ENCODE measurements around the gene MKKS. TPM values are rescaled to one million over a fixed set of nuclear protein-coding genes. Genes with fewer than 3 reads are reported as not detected.
A peak's percentile ranks its signal among the peaks of the same experiment; 100 is the strongest.

The MKKS gene
- polyA plus RNA-seq, 1 experiment, result 18.9 TPM

DNA sequence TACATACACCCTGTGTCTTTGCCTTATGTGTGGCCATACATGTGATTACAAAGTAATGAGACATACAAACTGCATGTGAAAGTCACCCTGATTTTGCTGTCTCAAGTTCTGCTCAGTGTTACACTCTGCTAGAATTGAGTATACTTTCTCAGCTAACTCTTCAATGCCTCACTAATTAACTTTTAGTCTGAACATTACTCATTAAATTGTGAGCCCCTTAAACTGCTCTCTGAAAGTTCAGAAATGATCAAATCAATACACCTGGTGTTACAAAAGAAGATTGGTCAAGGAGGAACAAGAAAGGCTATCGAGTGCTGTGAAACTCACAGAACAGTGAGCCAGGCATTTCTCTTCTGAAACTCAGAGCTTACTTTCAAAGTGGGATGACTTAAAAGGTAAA is 71.3 kb downstream of the MKKS start:
- no peak for DNase-seq (ENCODE audit: low read depth, low spot score)
- ChIA-PET CTCF (no interaction called here), POLR2A (no interaction called here)
- no peak overlapping the region for H3K4me3 ChIP-seq (ENCODE audit: low read depth, low read length)
- no peak for TF ChIP-seq CTCF (IDR thresholded peaks at IDR 0.05; ENCODE audit: low read depth, low read length)
- peaks cover 3% of the 10 kb centered on the region for H3K27me3 ChIP-seq (ENCODE audit: control insufficient read depth, insufficient read depth, low read length)
- no peaks in the 10 kb centered on the region for H3K9me3 ChIP-seq (ENCODE audit: control insufficient read depth, insufficient read depth, low read length)
- H3K27ac ChIP-seq (ENCODE audit: low read depth, low read length), result no peak overlapping the region

GRCh38 chr20:10360878-10361277 is 73.1 kb downstream of the MKKS start:
- Histone ChIP-seq H3K27ac (ENCODE audit: low read depth, low read length) (no peak overlapping the region), H3K9me3 (ENCODE audit: control insufficient read depth, insufficient read depth, low read length) (no peaks in the 10 kb centered on the region), H3K27me3 (ENCODE audit: control insufficient read depth, insufficient read depth, low read length) (peaks cover 3% of the 10 kb centered on the region), H3K4me3 (ENCODE audit: low read depth, low read length) (no peak overlapping the region)
- TF ChIP-seq CTCF (IDR thresholded peaks at IDR 0.05; ENCODE audit: low read depth, low read length), result no peak
- ChIA-PET CTCF (interaction anchor here (1.0 kb wide), 1 partner anchor 29 kb away, joined by 6 read pairs; no protein-coding TSS in a partner anchor), POLR2A (no interaction called here)
- DNase-seq (ENCODE audit: low read depth, low spot score), result no peak

DNA sequence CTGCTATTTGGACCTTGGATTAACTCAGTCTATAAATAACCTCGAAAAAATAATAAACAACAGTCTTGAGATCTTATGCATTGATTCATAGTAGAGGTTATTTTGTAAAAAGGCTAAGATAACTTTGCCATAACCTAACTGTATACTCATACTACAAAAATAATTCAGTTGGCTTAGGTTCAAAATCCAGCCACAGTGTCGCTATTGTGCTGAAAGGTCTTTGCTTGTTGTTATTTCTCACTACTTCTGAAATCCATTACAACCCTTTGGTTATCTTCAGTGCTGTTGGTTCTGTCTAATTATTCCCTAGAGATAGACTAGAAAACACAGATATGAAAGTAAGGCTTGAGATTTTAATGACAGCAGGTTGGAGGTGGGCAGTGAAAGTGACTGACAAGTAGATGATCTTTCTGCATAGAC is 74.4 kb downstream of the MKKS start:
- no peaks in the 10 kb centered on the region for H3K9me3 ChIP-seq (ENCODE audit: control insufficient read depth, insufficient read depth, low read length)
- ChIA-PET CTCF (interaction anchor here (0.6 kb wide), 1 partner anchor 68 kb away, joined by 3 read pairs; no protein-coding TSS in a partner anchor), POLR2A (interaction anchor here (0.7 kb wide), 1 partner anchor 249 kb away, joined by 3 read pairs; no protein-coding TSS in a partner anchor)
- H3K4me3 ChIP-seq (ENCODE audit: low read depth, low read length), result no peak overlapping the region
- DNase-seq (ENCODE audit: low read depth, low spot score), result no peak
- peaks cover 3% of the 10 kb centered on the region for H3K27me3 ChIP-seq (ENCODE audit: control insufficient read depth, insufficient read depth, low read length)
- H3K27ac ChIP-seq (ENCODE audit: low read depth, low read length), result no peak overlapping the region
- TF ChIP-seq CTCF (IDR thresholded peaks at IDR 0.05; ENCODE audit: low read depth, low read length), result no peak

GRCh38 chr20:10357974-10358373 is 76.0 kb downstream of the MKKS start:
- DNase-seq (ENCODE audit: low read depth, low spot score), result no peak
- H3K4me3 ChIP-seq (ENCODE audit: low read depth, low read length), result no peak overlapping the region
- CTCF ChIA-PET, result interaction anchor here (0.5 to 2.2 kb wide), 19 partner anchors 9 to 748 kb away, joined by 3 to 13 read pairs (median 4); partner anchors contain the start of gene SLX4IP
- no peaks in the 10 kb centered on the region for H3K9me3 ChIP-seq (ENCODE audit: control insufficient read depth, insufficient read depth, low read length)
- TF ChIP-seq CTCF (IDR thresholded peaks at IDR 0.05; ENCODE audit: low read depth, low read length), result peak; percentile 59
- POLR2A ChIA-PET, result no interaction called here
- H3K27me3 ChIP-seq (ENCODE audit: control insufficient read depth, insufficient read depth, low read length), result no peaks in the 10 kb centered on the region
- H3K27ac ChIP-seq (ENCODE audit: low read depth, low read length), result no peak overlapping the region

- Histone ChIP-seq H3K9me3 (ENCODE audit: control insufficient read depth, insufficient read depth, low read length) (no peaks in the 10 kb centered on the region), H3K4me3 (ENCODE audit: low read depth, low read length) (no peak overlapping the region), H3K27me3 (ENCODE audit: control insufficient read depth, insufficient read depth, low read length) (no peaks in the 10 kb centered on the region), H3K27ac (ENCODE audit: low read depth, low read length) (no peak overlapping the region)
- ChIA-PET CTCF (interaction anchor here (0.6 to 2.2 kb wide), 14 partner anchors 9 to 380 kb away, joined by 3 to 13 read pairs (median 4); partner anchors contain the start of gene SLX4IP), POLR2A (no interaction called here)
- DNase-seq (ENCODE audit: low read depth, low spot score), result no peak
- no peak for TF ChIP-seq CTCF (IDR thresholded peaks at IDR 0.05; ENCODE audit: low read depth, low read length)
Observed at GRCh38 chr20:10357061-10357708, 76.8 kb downstream of the MKKS start.
